Astrocyte (in vitro differentiated cells and primary cell): Measurements from ENCODE around the gene CYGB.

ENCODE experiments used
- EZH2 ChIP-seq: IDR thresholded peaks from 2 replicates; pipeline ENCODE4 v1.6.1; 2012; ENCODE audit warnings: mild to moderate bottlenecking, low read length, inconsistent platforms; ENCODE audit not compliant: insufficient read depth
- TF ChIP-seq, protein P1 (sequence below): IDR thresholded peaks from 2 replicates; pipeline ENCODE4 v1.5.1; 2011; ENCODE audit warnings: low read depth, mild to moderate bottlenecking, inconsistent platforms, low read length, moderate library complexity; ENCODE audit not compliant: insufficient read depth

DNA sequence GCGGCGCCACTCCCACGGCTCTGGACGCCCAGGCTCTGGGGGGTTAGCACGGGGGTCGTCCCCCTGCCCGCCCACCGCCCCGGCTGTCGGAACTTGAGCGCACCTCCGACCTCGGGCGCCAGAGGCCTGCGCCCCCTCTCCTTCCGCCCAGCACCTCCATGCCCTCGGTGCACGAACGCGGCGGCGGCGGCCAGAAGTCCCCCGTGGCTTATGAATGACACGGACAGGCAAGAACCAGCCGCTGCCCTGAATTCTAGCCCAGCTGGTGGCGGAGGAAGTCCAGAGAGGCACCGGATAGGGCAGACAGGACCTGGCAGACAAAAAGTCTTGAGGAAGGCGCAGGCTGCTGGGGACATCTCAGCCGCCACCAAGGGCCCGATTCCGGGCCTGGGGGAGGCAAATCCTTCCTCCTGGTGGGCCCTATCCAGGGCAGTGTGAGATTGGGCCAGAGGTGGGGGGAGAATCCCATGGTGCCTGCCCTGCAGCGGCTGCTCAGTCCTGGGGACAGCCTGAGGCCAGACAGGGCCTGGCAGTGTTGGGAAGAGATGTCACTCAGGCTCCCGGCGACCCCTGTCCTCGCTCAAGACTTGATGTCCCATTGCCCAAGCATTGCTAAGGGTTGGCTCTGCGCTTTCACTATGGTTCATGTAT lies 897 bp upstream of the CYGB start:
- TF ChIP-seq EZH2: peak; percentile 57
- TF ChIP-seq, protein P1, sequence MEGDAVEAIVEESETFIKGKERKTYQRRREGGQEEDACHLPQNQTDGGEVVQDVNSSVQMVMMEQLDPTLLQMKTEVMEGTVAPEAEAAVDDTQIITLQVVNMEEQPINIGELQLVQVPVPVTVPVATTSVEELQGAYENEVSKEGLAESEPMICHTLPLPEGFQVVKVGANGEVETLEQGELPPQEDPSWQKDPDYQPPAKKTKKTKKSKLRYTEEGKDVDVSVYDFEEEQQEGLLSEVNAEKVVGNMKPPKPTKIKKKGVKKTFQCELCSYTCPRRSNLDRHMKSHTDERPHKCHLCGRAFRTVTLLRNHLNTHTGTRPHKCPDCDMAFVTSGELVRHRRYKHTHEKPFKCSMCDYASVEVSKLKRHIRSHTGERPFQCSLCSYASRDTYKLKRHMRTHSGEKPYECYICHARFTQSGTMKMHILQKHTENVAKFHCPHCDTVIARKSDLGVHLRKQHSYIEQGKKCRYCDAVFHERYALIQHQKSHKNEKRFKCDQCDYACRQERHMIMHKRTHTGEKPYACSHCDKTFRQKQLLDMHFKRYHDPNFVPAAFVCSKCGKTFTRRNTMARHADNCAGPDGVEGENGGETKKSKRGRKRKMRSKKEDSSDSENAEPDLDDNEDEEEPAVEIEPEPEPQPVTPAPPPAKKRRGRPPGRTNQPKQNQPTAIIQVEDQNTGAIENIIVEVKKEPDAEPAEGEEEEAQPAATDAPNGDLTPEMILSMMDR: no peak
